Stimulated activated CD8-positive, alpha-beta memory T cell treated with anti-CD3 and anti-CD28 coated beads, Interleukin-12 subunit alpha, Interleukin-12 subunit beta, amount 100 ng/mL, for 24 hours (primary cell): Measurements from ENCODE around the gene PDZRN3.

Experiments
- DNase-seq: peaks from one replicate; pipeline ENCODE4 v3.0.0-alpha.2; 2020; ENCODE audit errors: extremely low read depth

Gene PDZRN3

DNA sequence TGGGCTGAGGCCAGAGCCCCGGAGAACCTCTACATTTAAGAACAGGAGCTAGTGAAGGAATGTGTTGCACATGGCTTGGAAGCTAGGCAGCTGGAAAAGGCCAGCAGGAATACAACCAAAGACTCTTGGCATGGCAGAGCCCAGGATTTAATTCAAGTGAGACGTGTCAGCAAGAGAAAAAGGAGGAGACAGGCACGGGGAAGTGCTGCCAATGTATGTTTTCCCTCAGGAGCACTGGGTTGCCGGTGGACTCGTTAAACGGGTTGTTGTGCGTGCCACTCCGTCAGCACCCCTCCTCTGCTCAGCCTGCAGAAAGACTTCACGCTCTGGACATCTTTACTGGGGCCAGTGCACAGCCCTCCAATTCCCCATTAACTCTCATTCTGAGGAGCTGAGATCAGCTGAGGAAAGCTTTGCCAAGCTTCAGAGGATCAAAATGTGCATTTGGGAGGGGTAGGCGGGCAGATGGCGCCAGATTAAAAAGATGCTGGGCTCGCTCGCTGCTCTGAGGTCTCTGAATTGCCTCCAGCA is 103.7 kb downstream of the PDZRN3 start:
- DNase-seq, result no peak

DNA sequence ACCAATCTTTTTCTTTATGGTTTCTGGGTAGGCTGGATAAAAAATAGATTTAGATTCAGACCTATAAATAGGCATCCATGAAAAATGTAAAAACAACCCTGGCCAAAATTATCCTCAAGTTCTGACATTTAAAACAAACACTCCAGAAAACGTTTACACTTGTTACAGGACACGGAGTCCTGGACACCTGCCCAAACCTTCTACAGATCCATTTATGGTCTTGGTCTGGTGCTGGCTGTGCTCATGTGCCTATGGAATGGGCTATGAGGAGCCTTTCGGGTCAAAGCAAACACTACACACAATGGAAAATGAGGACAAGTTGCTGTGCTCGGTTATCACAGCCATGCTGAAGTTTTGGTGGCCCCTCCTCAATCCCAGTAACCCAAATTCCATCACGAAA is 108.1 kb downstream of the PDZRN3 start:
- DNase-seq, result no peak

DNA sequence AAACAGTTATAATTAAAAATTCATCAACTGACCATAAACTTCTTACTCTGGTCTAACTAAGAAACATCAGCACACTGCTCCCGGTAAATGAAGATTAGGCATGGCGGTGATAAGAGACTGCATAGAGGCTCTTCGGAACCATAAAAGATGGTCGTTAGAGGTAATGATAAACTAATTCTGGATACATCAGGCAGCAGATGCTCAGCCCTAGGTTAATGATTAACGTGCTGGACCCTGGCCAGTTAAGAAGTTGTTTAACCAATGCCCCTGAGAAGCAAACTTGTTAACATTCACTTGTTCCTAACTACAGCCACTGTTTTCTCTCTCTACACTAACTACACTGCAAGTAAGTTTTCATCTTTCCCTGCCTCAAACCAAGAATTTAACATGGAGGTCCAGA is 111.5 kb downstream of the PDZRN3 start:
- no peak for DNase-seq

DNA sequence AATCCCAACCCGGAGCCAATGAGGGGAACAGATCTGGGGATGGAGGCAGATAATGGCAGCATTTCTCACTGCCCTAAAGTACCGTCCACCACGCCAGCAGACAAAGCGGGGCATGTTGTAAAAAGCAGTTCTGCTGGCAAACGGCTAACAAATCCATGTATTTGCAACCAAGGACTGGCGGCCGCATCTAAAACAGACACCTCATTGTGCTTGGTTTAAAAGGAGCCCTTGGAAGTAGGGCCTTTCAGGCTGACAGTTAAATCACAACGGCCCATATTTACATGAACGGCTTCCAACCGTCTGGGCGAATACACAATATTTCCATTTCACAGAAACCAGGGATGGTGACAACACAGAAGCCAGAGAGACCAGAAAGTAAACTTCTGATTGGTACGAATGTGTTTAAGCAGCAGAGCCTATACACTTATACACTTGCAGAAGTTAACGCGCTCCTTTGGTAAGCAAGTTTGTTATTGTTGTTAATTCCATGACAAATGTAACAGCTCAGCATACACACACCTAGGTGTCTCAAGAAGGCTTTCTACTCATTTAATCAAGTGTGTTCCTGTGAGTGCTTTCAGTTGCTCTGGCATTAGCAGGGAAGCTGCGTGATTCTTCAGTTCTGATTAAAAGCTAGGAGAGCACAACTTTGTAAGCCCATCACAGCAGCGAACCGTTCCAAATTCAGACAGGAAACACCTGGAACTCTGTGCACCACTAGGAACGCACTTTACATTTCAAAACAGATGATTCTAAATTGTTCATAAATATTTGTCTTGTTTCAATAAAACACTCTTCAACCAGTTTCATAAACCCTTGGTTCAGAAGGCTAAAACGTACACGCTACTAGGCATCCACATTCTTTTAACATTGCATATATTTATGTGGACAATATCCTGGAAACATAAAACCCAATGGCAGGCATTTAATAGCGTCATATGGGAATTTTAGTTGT is 112.9 kb downstream of the PDZRN3 start:
- DNase-seq, result no peak

DNA sequence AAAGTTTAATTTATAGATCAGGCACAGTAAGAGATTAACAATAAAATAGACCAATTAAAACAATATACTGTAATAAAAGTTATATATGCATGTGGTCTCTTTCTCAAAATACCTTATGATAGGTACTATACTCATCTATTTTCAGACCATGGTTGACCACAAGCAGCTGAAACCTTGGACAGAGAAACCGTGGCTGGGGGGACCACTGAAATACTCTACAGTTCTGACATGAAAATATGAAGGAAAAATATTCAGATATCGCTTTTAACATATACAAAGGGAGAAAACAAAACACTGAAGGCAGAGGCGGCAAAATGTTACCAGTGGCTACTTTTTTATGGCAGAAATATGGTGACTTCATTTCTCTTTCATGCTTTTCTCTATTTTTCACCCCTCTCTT is 114.0 kb downstream of the PDZRN3 start:
- no peak for DNase-seq

DNA sequence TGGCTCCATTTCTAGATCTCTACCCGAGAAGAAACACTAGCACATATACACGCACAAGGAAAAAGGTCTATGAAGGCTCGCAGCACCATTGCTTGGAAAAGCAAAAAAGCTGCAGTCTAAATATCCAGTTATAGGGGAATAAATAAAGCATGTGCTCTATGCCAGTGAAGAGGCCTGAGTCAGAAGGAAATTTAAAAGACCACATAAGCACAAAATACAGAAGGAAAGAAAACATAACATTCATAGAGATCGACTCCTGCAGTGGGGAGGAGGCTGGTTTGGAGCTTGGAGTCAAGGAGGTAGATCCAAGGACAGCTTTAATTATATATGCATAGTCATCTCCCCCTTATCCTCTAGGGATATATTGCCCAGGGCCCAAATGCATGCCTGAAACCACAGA is 114.4 kb downstream of the PDZRN3 start:
- DNase-seq, result no peak

DNA sequence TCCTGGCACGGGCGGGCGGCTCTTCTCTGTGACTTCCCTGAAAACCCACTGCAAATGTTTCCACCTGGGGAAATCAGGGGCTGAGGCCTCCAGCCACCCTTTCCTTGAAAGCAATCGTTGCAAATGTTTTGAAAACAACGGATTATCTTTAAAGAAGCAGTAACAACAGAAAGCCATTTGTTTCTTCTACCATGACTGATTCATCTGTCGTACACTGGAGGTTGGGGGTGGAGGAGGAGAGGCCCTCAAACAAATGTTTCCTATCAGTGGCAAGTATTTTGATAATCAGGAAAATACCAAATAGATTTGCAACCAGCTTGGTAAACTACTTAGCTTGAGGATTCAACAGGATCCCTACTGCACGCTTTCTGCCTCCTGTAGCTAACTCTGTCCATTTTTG is 114.9 kb downstream of the PDZRN3 start:
- no peak for DNase-seq

DNA sequence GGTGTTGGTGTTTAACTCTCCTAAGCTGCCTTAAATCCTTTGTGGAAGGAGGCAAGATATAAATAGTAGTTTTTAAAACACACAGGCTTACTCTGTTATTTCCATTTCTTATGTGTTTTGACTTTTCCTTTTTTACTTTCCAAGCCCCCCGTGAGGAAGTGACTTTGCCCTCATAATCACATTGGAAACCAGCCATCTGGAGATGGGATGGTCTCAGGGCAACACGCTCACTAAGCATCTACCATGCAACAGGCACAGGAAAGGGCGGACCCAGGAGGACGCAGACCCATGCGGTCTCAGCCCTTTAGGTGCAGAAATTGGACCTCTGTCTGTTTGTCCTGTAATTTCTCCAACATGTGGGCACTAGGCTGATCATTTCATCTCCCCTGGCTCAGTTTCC is 115.7 kb downstream of the PDZRN3 start:
- DNase-seq, result no peak

DNA sequence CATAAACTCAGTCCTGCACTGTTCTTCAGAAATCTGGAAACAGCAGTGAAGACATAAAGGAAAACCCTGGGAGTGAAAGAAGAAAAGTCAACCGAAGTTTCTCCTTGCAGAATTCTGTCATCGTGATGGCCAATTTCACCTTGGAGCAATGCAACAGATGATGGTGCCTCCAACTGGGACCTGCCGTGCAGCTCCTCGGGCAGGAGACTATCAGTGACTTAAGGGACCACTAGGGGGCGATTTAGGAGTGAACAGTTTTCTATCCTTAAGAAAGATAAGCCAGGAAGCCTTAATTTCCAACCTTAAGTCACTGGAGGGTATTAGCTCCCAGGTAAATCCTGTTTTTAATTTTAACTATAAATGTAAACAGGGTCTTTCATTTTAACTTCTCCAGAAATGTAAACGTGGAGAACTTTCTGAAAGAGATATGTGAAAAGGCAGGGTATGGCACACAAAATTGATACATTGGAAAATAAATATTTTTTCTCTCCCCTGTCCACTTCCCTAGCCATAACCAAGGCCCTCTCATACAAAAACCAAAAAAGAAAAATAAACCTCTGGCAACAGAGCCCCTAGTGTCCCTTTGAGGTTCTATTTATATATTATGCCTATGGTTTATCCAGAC is 116.3 kb downstream of the PDZRN3 start:
- DNase-seq, result no peak

DNA sequence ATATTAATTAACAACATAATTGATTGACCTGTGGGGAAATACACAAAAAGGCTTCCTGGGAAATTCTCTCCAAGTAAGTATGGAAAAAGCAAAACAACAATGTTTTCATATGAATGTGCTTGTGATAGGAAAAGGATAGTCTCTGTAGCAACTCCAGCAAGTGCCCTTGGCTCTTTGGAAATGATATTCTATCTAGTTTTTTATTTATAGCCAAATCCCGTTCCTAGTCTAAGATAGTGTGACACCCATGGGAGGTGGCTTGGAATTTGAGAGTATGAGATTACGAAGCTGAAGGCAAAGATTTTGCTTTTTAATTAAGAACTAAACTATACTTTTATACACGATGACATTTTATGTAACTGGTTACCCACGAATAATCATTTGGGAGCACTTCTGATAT is 119.9 kb downstream of the PDZRN3 start:
- no peak for DNase-seq

DNA sequence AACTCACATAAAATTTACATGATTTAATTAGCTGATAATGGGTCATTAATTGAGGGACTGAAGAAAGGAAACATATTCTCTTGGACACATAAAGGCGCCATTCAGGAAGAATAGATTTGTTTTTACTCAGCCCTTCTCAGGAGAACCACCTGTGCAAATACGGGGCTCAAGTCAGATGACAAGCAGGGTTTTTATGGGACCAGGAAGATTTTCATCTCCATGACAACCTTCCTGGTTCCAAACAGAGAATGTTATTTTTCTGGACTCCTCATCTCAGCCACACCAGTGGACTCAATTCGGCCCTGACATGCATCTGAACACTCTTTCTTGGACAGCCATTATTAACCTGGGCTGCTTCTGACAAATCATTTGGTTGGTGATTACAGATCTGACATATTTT is 120.5 kb downstream of the PDZRN3 start:
- no peak for DNase-seq

DNA sequence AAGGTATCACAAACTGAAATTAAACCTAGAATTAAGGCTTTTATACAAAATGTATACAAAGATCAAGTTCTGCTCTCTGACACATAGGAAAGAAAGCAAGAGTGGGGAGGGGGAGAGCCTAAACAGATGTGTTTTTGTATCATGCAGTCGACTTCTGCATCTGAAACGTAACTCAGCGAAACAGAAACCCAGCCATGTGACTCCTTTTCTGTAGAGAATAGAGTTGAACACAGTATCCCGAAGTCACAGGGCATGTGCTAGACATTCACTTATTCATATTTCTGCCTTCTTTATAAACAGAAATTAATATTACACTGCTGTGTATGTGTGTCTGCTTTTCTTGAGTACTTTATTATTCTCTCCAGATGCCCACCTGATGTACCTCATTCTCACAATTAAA is 121.0 kb downstream of the PDZRN3 start:
- no peak for DNase-seq

DNA sequence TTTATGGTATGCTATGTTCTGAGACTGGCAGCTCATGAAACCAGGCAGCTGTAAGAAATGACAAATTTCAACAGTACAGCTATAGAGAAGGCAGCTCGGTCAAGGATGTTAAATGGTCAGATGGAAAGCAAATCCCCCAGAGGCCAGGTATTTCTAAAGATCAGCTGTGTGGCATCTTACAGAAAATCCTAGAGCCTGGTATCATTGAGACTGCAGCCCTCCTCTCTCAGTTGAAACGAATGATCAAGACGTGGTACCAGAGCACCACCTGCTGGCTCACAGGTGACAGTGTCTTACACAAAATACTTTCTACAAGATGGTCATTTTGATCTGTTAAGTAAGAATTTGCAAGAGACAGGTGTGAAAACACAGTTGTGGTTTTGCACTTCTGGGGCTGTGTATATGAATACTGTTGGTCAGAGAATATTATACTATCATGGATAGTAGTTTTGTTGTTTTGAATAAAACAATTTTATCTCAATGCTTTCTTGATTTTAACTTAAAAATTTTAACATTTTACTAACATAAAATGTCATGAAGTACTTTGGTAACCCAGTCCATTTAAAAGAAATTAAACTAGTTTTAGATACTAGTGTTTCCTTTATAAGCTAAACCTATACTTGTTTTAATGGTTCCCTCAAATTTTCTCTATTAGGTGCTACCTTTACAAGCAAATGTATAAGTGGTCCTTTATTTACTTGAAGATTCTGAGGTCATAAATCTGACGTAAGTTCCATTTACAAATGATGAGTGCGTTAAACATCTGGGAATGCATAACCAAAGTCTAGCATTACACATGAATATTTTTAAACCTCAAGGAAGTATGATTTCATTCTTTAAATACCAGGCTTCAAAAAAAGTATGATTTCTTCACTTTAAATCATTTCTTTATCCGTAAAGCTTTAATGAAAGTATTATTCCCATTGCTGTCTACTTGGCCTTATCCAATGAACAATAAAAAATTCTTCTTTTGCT is 121.8 kb downstream of the PDZRN3 start:
- DNase-seq, result no peak

DNA sequence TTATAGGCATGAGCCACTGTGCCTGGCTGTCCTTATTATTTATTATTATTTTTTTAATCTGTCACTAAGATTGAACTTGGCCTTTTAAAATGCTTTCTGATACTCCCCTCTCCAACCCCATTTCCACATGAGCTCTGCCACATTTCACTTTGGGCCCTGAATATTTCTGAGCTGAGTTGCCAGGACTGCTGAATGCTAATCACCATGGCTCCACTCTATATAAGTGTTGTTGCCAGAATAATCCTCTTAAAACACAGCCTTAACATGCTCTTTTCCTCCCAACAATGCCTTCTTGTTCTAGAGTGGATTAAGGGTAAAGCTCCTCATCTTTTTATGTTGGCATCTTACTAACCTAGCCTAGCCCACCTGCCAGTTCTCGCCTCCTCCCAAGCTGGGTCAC is 124.4 kb downstream of the PDZRN3 start:
- no peak for DNase-seq

DNA sequence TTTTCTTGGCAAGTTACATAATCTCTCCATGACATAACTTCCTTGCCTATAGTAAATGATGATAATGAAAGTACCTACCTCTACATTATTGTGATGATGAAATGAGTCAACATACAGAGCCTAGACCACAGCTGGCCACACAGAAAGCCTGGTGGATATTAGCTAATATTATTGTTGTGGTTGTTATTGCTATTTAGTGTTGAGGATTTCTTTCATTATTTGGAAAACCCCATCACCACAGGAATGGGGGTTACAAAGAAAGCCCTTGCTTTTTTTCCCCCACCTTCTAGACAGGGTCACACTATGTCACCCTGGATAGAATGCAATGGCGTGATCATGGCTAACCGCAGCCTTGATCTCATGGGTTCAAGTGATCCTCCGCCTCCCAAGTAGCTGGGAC is 125.0 kb downstream of the PDZRN3 start:
- DNase-seq, result no peak

DNA sequence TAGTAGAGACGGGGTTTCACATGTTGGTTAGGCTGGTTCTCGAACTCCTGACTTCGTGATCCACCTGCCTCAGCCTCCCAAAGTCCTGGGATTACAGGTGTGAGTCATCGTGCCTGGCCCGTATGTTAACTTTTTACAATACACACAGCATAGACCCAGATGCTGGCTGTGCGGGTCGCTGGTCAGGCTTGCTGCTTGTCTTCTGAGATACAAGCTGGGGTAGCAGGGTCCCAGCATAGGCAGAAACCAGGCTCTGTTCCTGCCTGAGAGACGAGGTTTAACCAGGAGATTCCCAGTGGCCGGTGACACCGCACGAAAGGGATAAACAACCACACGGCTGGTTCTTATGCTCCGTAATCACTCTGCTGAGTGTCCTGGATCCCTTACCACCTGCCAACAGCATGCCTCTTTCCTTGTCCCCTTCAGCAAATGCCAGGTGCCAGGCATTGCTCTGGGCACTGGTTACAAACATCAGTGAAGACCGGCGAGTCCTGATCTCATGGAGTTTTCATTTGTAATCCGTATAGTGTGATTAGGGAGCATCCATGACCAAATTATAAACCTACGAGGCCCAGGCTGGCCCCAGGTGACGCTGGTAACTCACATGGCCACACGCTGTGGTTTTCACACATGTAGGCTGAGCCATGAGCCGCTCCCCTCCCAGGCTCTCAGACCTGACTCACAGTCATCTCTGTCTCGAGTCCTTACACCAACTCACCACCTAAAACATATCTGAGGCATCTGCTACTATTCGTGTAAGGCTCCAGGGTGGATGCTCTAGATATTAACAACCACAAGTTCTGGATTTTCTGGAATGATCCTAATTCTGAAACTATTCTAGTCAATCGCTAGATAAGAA is 125.7 kb downstream of the PDZRN3 start:
- no peak for DNase-seq

DNA sequence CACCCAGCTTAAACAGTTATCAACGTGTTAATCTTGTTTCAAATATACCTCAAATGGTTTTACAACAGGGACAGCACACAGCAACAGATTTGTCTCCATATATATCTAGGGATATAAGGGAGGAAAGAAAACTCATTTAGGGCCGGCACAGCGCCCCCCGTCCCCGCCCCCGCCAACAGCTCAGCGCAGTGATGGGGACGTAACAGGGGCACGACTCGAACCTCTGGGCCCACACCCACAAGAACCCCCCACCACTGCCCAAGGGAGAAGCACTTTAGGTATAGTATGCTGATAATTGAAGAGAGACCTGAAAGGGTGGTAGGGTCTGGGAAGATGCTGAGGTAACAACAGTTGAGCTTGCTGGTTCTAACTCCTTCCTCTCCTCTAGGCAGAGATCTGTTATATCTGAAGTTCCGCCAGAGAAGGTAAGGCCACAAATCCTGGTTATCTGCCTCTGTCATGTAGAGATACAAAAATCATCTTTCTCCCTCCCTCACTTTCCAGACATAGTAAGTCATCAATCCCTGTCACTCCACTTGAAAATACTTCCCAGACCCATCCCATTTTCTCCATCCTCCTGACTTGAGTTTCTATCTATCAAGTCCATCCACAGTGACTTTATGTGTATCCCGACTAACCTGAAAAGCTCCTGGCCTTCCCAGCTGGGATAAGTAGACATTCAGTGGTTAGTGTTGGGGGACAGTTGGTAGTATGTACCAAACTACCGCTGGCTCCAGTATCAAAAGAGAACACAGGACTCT is 126.9 kb downstream of the PDZRN3 start:
- no peak for DNase-seq

DNA sequence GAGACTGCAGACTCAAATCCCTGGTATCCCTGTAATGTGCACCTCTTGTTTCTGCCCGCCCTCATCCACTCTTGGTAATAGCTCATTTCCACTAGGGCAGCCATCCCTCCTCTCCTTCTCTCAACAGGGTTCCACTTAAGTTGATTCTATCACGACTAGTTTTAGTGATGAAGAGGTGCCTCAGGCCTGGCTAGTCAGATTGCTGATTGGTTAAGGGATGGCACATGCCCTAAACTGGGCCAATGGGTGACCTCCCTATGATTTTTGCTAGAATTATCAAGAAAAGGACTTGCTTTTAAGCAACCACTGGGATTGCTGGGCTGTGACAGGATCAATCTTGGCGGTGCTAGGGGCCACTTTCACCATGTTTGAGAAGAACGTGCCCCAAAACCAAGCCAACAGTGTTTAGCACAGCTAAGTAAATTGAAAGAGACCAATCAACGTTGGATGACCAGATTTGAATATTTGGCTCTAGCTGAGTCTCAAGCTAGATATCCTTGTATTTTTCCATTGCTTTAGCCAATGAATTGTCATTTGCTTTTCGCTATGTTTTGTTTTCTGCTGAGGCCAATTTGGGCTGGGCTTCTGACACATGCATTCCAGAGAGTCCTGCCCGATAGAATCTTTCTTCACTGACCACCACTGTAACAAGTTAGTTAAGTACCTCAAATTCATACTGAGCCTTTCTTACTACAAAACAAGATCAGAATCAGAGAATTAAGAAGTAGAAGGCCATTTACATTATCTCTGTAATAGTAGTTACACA is 131.0 kb downstream of the PDZRN3 start:
- DNase-seq, result no peak

DNA sequence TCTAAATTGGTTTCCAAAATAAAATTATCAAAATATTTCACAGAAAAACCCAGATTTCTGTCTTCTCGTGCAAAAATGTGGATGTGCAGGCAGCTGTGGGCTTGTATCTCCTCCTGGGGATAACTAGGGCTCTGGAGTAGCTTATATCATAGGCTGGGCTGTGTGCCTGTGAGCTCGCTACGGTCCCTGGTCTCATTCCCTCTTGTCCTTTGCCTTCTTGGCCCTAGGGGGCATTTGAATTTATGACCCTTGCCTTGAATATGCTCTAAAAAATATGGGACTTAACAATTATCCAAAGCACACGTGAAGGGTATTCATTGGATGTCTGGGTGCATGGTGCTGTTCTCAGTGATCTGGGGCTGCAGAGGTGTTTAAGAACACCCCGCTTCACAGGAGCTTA is 132.6 kb downstream of the PDZRN3 start:
- DNase-seq, result no peak

DNA sequence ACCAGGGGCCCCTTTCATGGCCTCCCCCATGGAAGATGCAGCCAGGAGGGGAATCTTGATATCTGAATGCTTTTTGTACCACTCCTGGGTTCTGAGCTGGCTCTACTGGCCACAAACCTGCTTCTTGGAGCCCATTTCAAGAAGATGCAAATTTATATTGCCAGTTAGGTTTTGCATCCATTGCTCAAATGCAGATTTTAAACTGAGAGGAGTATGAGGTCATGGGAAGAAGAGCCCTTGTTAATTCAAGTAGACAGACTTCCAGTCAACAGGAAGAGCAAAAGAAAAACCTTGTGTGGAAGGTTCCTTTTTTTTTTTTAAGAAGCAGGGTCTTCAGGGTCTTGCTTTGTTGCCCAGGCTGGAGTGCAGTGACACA is 133.5 kb downstream of the PDZRN3 start:
- no peak for DNase-seq
